Measurements from ENCODE around the gene CSTA.

Gene CSTA

DNA sequence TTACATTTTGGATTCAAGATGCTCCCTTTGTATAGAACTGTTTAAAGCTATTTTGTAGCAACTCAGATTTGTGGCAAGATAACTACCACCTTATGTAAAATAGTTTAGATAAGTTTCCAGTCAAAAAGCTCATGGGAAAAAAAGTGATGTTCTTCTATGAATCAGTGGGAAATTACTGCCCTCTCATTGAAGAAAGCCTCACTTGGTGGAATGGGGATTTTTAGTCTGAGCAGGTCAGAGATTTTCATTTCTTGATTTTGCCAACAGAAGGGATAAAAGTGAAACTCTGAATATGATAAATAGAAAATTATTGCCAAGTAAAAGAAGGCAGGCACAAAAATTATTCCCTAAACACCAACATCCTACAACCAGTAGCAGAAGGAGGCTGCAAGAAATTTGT is 25.8 kb upstream of the CSTA start:
- no peak overlapping the region for H3K4me3 ChIP-seq (ENCODE audit: low read depth, low read length)

GRCh38 chr3:122299872-122300460 is 25.1 kb upstream of the CSTA start:
- H3K4me3 ChIP-seq (ENCODE audit: low read depth, low read length), result no peak overlapping the region
- TF ChIP-seq, protein P1, sequence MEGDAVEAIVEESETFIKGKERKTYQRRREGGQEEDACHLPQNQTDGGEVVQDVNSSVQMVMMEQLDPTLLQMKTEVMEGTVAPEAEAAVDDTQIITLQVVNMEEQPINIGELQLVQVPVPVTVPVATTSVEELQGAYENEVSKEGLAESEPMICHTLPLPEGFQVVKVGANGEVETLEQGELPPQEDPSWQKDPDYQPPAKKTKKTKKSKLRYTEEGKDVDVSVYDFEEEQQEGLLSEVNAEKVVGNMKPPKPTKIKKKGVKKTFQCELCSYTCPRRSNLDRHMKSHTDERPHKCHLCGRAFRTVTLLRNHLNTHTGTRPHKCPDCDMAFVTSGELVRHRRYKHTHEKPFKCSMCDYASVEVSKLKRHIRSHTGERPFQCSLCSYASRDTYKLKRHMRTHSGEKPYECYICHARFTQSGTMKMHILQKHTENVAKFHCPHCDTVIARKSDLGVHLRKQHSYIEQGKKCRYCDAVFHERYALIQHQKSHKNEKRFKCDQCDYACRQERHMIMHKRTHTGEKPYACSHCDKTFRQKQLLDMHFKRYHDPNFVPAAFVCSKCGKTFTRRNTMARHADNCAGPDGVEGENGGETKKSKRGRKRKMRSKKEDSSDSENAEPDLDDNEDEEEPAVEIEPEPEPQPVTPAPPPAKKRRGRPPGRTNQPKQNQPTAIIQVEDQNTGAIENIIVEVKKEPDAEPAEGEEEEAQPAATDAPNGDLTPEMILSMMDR (IDR thresholded peaks at IDR 0.05; ENCODE audit: borderline replicate concordance, insufficient read depth, low read depth, low read length), result peak; percentile 56; the same call in 1 of the 2 replicates

More for the DNA sequence above, 25.8 kb upstream of the CSTA start:
- TF ChIP-seq, protein P1 (IDR thresholded peaks at IDR 0.05; ENCODE audit: borderline replicate concordance, insufficient read depth, low read depth, low read length), result no peak

- TF ChIP-seq, protein P1 (IDR thresholded peaks at IDR 0.05; ENCODE audit: borderline replicate concordance, insufficient read depth, low read depth, low read length), result no peak
- H3K4me3 ChIP-seq (ENCODE audit: low read depth, low read length), result no peak overlapping the region
Observed at GRCh38 chr3:122301063-122301462, 24.0 kb upstream of the CSTA start.

DNA sequence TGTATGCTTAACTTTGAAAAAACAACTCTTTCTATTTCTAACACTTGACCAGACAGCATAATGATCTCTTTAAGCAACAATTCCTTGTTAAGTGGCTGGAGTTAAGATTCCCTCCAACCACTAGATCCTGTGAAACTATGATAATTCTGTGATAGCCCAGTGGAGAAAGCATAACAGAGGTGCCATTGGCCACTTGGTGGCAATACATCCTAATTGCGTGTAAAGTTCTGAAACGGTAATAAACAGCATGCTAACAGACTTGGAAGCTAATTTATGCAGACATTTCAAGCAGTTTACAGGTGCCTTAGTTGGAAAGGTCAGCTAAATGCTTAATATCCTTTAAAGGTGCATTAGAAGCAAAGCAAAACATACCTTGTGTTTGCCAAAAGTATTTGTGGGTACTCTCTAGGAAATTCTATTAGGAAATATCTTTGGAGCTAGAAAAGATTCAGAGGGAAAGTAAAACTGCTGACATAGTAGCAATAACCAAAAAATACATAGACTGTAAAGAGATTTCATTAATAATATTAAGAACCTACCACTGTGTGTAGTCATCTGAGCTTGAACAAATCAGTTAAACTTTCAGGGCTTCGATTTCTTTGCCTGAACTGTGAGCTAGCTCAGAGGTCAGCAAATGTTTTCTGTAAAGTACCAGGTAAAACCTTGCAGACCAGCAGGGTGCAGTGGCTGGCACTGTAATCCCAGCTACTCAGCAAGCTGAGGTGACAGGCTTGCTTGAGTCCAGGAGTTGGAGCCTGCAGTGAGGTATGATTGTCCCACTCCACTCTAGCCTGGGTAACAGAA is 19.0 kb upstream of the CSTA start:
- no peak overlapping the region for H3K4me3 ChIP-seq (ENCODE audit: low read depth, low read length)
- TF ChIP-seq, protein P1 (IDR thresholded peaks at IDR 0.05; ENCODE audit: borderline replicate concordance, insufficient read depth, low read depth, low read length), result peak; percentile 19; the same call in 1 of the 2 replicates

GRCh38 chr3:122306622-122306953 is 18.5 kb upstream of the CSTA start:
- no peak overlapping the region for H3K4me3 ChIP-seq (ENCODE audit: low read depth, low read length)
- TF ChIP-seq, protein P1 (IDR thresholded peaks at IDR 0.05; ENCODE audit: borderline replicate concordance, insufficient read depth, low read depth, low read length), result no peak

DNA sequence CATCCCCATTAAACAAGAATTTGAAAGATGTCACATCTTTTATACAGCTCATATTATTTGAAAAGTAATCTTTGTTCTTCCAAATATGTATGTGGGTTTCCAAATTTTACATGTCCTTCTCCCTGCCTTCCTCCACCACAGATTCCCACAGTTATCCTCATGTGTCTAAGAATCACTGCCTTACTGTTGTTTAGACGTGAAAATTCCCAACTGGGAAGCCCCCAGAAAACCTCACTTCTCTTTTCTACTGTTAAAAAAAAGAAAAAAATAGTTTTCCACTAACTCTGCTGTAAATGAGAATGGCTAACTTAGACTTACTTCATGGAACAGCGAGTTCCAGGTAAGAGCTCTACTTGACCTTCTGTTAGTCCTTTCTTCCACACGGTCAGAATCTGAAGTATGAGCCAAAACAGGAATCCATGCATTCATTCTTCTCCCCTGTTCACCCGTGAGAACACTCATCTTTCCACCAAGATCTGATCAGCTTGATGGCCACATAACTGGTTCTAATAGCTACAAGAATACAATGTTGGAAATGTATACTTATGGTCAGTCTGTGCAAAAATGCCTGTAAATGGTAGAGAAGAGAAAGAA is 17.9 kb upstream of the CSTA start:
- TF ChIP-seq, protein P1 (IDR thresholded peaks at IDR 0.05; ENCODE audit: borderline replicate concordance, insufficient read depth, low read depth, low read length), result no peak
- no peak overlapping the region for H3K4me3 ChIP-seq (ENCODE audit: low read depth, low read length)
